Measurements from ENCODE around the gene ELFN1. TPM values are rescaled to one million over a fixed set of nuclear protein-coding genes. Genes with fewer than 3 reads are reported as not detected.

Gene ELFN1
- total RNA-seq, 3 donors from 2014 or later, result 0.26 to 0.44 (median 0.41) TPM

GRCh38 chr7:1689311-1689710, 19.2 kb downstream of the ELFN1 start:
- TF ChIP-seq CTCF (IDR thresholded peaks at IDR 0.05), result no peak
- intact Hi-C loops (cut with DNase I, micrococcal nuclease), result no loop called here
- H3K9me3 ChIP-seq, result peaks cover 11% of the 10 kb centered on the region
- H3K4me3 ChIP-seq, result no peak overlapping the region
- DNase-seq, result no peak
- ATAC-seq, result no peak
- no peaks in the 10 kb centered on the region for H3K36me3 ChIP-seq (ENCODE audit: low read depth)
- no peaks in the 10 kb centered on the region for H3K4me1 ChIP-seq (ENCODE audit: low read depth)

- DNase-seq (no peak), ATAC-seq (no peak)
- Histone ChIP-seq H3K36me3 (ENCODE audit: low read depth) (no peaks in the 10 kb centered on the region), H3K4me1 (ENCODE audit: low read depth) (no peaks in the 10 kb centered on the region), H3K4me3 (no peak overlapping the region), H3K9me3 (no peaks in the 10 kb centered on the region)
- TF ChIP-seq CTCF (IDR thresholded peaks at IDR 0.05), result no peak
- intact Hi-C loops (cut with DNase I, micrococcal nuclease), result no loop called here
Observed at GRCh38 chr7:1690359-1690958, 20.4 kb downstream of the ELFN1 start.

- Histone ChIP-seq H3K4me3 (no peak overlapping the region), H3K36me3 (ENCODE audit: low read depth) (no peaks in the 10 kb centered on the region), H3K4me1 (ENCODE audit: low read depth) (no peaks in the 10 kb centered on the region), H3K9me3 (no peaks in the 10 kb centered on the region)
- DNase-seq (peak in 1 of 3 donors; percentile 5), ATAC-seq (no peak)
- intact Hi-C loops (cut with DNase I, micrococcal nuclease), result no loop called here
- no peak for TF ChIP-seq CTCF (IDR thresholded peaks at IDR 0.05)
Observed at GRCh38 chr7:1691096-1691495, 21.0 kb downstream of the ELFN1 start.

- intact Hi-C loops (cut with DNase I, micrococcal nuclease), result no loop called here
- Histone ChIP-seq H3K4me3 (no peak overlapping the region), H3K36me3 (ENCODE audit: low read depth) (no peaks in the 10 kb centered on the region), H3K9me3 (no peaks in the 10 kb centered on the region), H3K4me1 (ENCODE audit: low read depth) (no peaks in the 10 kb centered on the region)
- ATAC-seq, result no peak
- TF ChIP-seq CTCF (IDR thresholded peaks at IDR 0.05), result no peak
- peak in 2 of 3 donors; percentile 16 to 40 for DNase-seq
Observed at GRCh38 chr7:1691601-1692514, 21.8 kb downstream of the ELFN1 start.

GRCh38 chr7:1692515-1693418, 22.7 kb downstream of the ELFN1 start:
- H3K4me1 ChIP-seq (ENCODE audit: low read depth), result no peaks in the 10 kb centered on the region
- H3K36me3 ChIP-seq (ENCODE audit: low read depth), result no peaks in the 10 kb centered on the region
- intact Hi-C loops (cut with DNase I, micrococcal nuclease), result no loop called here
- ATAC-seq, result no peak
- no peak for TF ChIP-seq CTCF (IDR thresholded peaks at IDR 0.05)
- H3K4me3 ChIP-seq, result no peak overlapping the region
- peak in 1 of 3 donors; percentile 19 for DNase-seq
- no peaks in the 10 kb centered on the region for H3K9me3 ChIP-seq
